ENCODE results near the gene COMMD8. TPM values are rescaled to one million over a fixed set of nuclear protein-coding genes. Genes with fewer than 3 reads are reported as not detected.

Gene COMMD8
- polyA plus RNA-seq, 1 donor: 25.2 TPM

DNA sequence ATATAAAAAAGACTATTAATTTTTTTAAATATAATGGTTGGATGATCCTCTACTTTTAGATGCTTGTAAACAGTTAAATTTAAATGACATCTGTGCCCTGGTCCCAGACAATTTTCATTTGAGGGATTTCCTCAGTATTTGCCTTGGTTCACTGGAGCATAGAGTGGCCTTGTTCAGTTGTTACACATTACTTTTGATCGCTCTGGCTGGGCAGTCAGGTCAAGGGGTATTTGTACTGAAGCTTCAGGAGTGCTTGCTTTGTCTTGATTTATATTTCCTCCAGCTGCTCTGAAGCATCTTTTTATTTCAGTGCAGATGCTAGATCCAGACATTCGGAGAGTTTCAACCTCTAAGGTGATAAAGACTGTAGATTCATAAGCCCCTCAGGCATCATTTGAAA lies 50.0 kb downstream of the COMMD8 start:
- DNase-seq: no peak

DNA sequence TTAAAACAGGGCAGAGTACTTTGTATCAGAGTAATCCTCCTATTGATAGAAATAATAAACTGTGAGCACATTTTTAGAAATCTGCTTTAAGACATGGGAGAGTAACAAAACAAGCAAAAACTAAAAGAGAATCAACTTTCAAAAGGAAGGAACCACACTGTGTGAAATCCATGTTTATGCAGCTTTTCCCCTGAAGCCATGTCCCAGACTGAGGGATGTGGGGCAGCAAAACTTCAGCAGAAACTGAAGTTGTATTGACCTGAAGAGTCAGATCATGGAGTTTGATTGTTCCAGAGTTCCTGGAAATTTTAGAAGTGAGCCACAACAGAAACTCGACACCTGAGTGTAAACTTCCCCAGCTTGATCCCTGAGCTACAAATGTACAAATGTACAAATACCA lies 53.2 kb downstream of the COMMD8 start:
- no CpG with 5 or more reads among the region's 1 CpG for WGBS (ENCODE audit: insufficient coverage, low lambda C conversion rate)
- Histone ChIP-seq H3K9me3 (ENCODE audit: control insufficient read depth, low read depth, low read length) (no peaks in the 10 kb centered on the region), H3K36me3 (ENCODE audit: control insufficient read depth, insufficient read depth, low read length) (no peaks in the 10 kb centered on the region), H3K27ac (ENCODE audit: low read length) (no peak overlapping the region), H3K4me3 (ENCODE audit: low read length) (no peak overlapping the region), H3K4me1 (ENCODE audit: control insufficient read depth, insufficient read depth, low read length) (no peaks in the 10 kb centered on the region), H3K27me3 (ENCODE audit: control insufficient read depth, insufficient read depth, low read length) (peaks cover 3% of the 10 kb centered on the region)
- no peak for DNase-seq

More for the DNA sequence above, 50.0 kb downstream of the COMMD8 start:
- no peaks in the 10 kb centered on the region for H3K9me3 ChIP-seq (ENCODE audit: control insufficient read depth, low read depth, low read length)
- H3K4me1 ChIP-seq (ENCODE audit: control insufficient read depth, insufficient read depth, low read length): no peaks in the 10 kb centered on the region
- H3K4me3 ChIP-seq (ENCODE audit: low read length): no peak overlapping the region
- H3K36me3 ChIP-seq (ENCODE audit: control insufficient read depth, insufficient read depth, low read length): no peaks in the 10 kb centered on the region
- no CpG with 5 or more reads among the region's 2 CpGs for WGBS (ENCODE audit: insufficient coverage, low lambda C conversion rate)
- H3K27me3 ChIP-seq (ENCODE audit: control insufficient read depth, insufficient read depth, low read length): peaks cover 3% of the 10 kb centered on the region
- no peak overlapping the region for H3K27ac ChIP-seq (ENCODE audit: low read length)

DNA sequence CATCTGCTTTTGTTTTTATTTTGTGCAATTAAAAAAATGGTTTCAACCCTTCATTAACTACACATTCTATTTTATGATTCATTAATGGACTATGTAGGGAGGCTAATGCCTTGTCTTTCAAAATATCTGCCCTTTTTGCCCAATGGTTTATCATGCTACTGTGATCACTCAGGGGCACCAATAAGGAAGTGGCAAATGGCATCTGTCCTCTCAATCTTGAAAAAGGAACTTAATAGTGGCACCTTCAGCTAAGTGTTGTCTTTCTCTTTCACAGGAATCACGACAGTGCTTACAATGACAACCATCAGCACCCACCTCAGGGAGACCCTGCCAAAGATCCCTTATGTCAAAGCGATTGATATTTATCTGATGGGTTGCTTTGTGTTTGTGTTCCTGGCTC lies 57.1 kb downstream of the COMMD8 start:
- no peak for DNase-seq
- no peaks in the 10 kb centered on the region for H3K36me3 ChIP-seq (ENCODE audit: control insufficient read depth, insufficient read depth, low read length)
- no peak overlapping the region for H3K27ac ChIP-seq (ENCODE audit: low read length)
- no peaks in the 10 kb centered on the region for H3K9me3 ChIP-seq (ENCODE audit: control insufficient read depth, low read depth, low read length)
- no peak overlapping the region for H3K4me3 ChIP-seq (ENCODE audit: low read length)
- no peaks in the 10 kb centered on the region for H3K27me3 ChIP-seq (ENCODE audit: control insufficient read depth, insufficient read depth, low read length)
- WGBS (ENCODE audit: insufficient coverage, low lambda C conversion rate): no CpG with 5 or more reads among the region's 2 CpGs
- no peaks in the 10 kb centered on the region for H3K4me1 ChIP-seq (ENCODE audit: control insufficient read depth, insufficient read depth, low read length)

Other genes starting within 250 kb of the COMMD8 start
- gene ATP10D, start 21.6 kb upstream of the COMMD8 start, polyA plus RNA-seq: 16.2 TPM

Measured in large intestine (tissue), 3 donors.